GM12878 (cell line): ENCODE results near the gene STOML3. TPM values are rescaled to one million over a fixed set of nuclear protein-coding genes. Genes with fewer than 3 reads are reported as not detected.

Source experiments
- ATAC-seq: fragments of 200-7000 bp; cut with Tn5 transposase; 3 replicates; pipeline ENCODE4 v1.9.1; 2020; ENCODE audit warnings: mild to moderate bottlenecking, moderate library complexity
- BruUV-seq: library from RNA; stranded (reverse); fragments of 400-500 nt; replicated peaks from 2 replicates; lab custom pipeline; 2021; lab: Mats Ljungman, UMichigan
- CTCF ChIA-PET: fragments of 300-600 bp; sonication (Branson Sonifier 250); formaldehyde crosslinking; extraction: SDS; loops from one replicate; lab custom pipeline; 2021; ENCODE audit warnings: inconsistent platforms; lab: Yijun Ruan, JAX
- POLR2A ChIA-PET: fragments of 350-600 bp; formaldehyde crosslinking; extraction: SDS; loops from one replicate; lab custom pipeline; 2021; ENCODE audit warnings: inconsistent platforms; lab: Charles Lee
- RAD21 ChIA-PET: fragments of 300-600 bp; sonication (Branson Sonifier 250); formaldehyde crosslinking; loops from one replicate; lab custom pipeline; 2023; ENCODE audit warnings: antibody characterized with exemption; ENCODE audit not compliant: unreplicated experiment; lab: Charles Lee
- SMC1A ChIA-PET: fragments of 300-600 bp; sonication (Branson Sonifier 250); formaldehyde crosslinking; loops from one replicate; lab custom pipeline; 2023; ENCODE audit not compliant: unreplicated experiment, uncharacterized antibody; lab: Charles Lee
- DNase-seq: peaks from one replicate; pipeline ENCODE4 v3.0.0-alpha.2; 2011; ENCODE audit warnings: low read depth, low spot score
- FAIRE-seq: peaks from 3 replicates; lab custom pipeline; 2011; peaks lifted over from hg19 to GRCh38; lab: Jason Lieb, UNC
- H2AFZ ChIP-seq: 2 replicates; pipeline ENCODE4 v1.6.0; 2011; ENCODE audit warnings: low read depth, low read length, control low read depth; ENCODE audit not compliant: control insufficient read depth
- H3K27ac ChIP-seq: 2 replicates; pipeline ENCODE4 v1.5.1; 2011; ENCODE audit warnings: control low read depth; ENCODE audit not compliant: control insufficient read depth, insufficient read depth
- H3K27me3 ChIP-seq, 2 experiments: replicated peaks in 1 of 2; 2 replicates each; pipeline versions ENCODE4 v1.6.0 to v1.6.1; 2011; ENCODE audit warnings: low read length in 1 of 2; ENCODE audit not compliant: control insufficient read depth in 2 of 2, insufficient read depth in 2 of 2
- H3K36me3 ChIP-seq, 2 experiments: 2 replicates each; pipeline ENCODE4 v1.5.1; 2011; ENCODE audit warnings: low read length in 1 of 2; ENCODE audit not compliant: control insufficient read depth in 2 of 2, insufficient read depth in 2 of 2
- H3K4me1 ChIP-seq: 2 replicates; pipeline ENCODE4 v1.6.1; 2011; ENCODE audit warnings: mild to moderate bottlenecking, low read length, moderate library complexity, mixed read lengths; ENCODE audit not compliant: control insufficient read depth, insufficient read depth
- H3K4me2 ChIP-seq: 2 replicates; pipeline ENCODE4 v1.6.0; 2011; ENCODE audit warnings: control low read depth; ENCODE audit not compliant: control insufficient read depth, insufficient read depth
- H3K4me3 ChIP-seq: fragments of 200-600 bp; sonication (generic); 2 replicates; pipeline ENCODE4 v1.5.1; 2016
- H3K79me2 ChIP-seq: 2 replicates; pipeline ENCODE4 v1.6.0; 2011; ENCODE audit warnings: low read length; ENCODE audit not compliant: control insufficient read depth, insufficient read depth
- H3K9ac ChIP-seq: 2 replicates; pipeline ENCODE4 v1.8.0; 2011; ENCODE audit warnings: low read length, control low read depth, mixed read lengths; ENCODE audit not compliant: control insufficient read depth, insufficient read depth
- H3K9me3 ChIP-seq: replicated peaks from 3 replicates; pipeline ENCODE4 v1.5.1; 2011; ENCODE audit warnings: mild to moderate bottlenecking, low read length; ENCODE audit not compliant: control insufficient read depth, insufficient read depth
- H4K20me1 ChIP-seq: 2 replicates; pipeline ENCODE4 v1.6.0; 2011; ENCODE audit not compliant: control insufficient read depth, insufficient read depth
- BHLHE40 ChIP-seq, 2 experiments: fragments of 450-650 bp in 1 of 2; IDR thresholded peaks; 2 replicates each; pipeline ENCODE4 v1.6.1; 2011 to 2017; ENCODE audit warnings: low read depth in 2 of 2, borderline replicate concordance in 1 of 2, improper control_type of control experiment in 1 of 2, low read length in 1 of 2, mild to moderate bottlenecking in 1 of 2
- CBX3 ChIP-seq: fragments of 200-600 bp; sonication (generic); IDR thresholded peaks from 2 replicates; pipeline ENCODE4 v1.6.1; 2016; ENCODE audit warnings: low read depth, borderline replicate concordance
- CREM ChIP-seq: IDR thresholded peaks from 2 replicates; pipeline ENCODE4 v1.6.1; 2014; ENCODE audit warnings: antibody characterized with exemption, low read depth
- ELK1 ChIP-seq: IDR thresholded peaks from 2 replicates; pipeline ENCODE4 v1.6.1; 2012; ENCODE audit warnings: low read depth, low read length, improper control_type of control experiment
- EP300 ChIP-seq, 2 experiments: fragments of 150-350 bp in 1 of 2; IDR thresholded peaks; 2 replicates each; pipeline ENCODE4 v1.6.1; 2011 to 2012; ENCODE audit warnings: low read depth in 2 of 2, low read length in 2 of 2, borderline replicate concordance in 1 of 2, improper control_type of control experiment in 1 of 2, inconsistent platforms in 1 of 2; ENCODE audit not compliant: control insufficient read depth in 1 of 2
- IRF3 ChIP-seq: fragments of 450-650 bp; IDR thresholded peaks from 2 replicates; pipeline ENCODE4 v1.6.1; 2014; ENCODE audit warnings: mild to moderate bottlenecking
- IRF5 ChIP-seq: fragments of 450-650 bp; IDR thresholded peaks from 2 replicates; pipeline ENCODE4 v1.6.1; 2017; ENCODE audit warnings: borderline replicate concordance
- KDM1A ChIP-seq: fragments of 200-600 bp; sonication (generic); IDR thresholded peaks from 2 replicates; pipeline ENCODE4 v1.6.1; 2016; ENCODE audit warnings: borderline replicate concordance
- MTA3 ChIP-seq: IDR thresholded peaks from 2 replicates; pipeline ENCODE4 v1.6.1; 2012; ENCODE audit warnings: low read length, inconsistent platforms, borderline replicate concordance
- MYB ChIP-seq: fragments of 150-350 bp; IDR thresholded peaks from 2 replicates; pipeline ENCODE4 v1.6.1; 2014; ENCODE audit warnings: mild to moderate bottlenecking, low read depth, low read length, borderline replicate concordance
- NBN ChIP-seq: fragments of 450-650 bp; IDR thresholded peaks from 2 replicates; pipeline ENCODE4 v1.6.1; 2016
- PML ChIP-seq: IDR thresholded peaks from 2 replicates; pipeline ENCODE4 v1.6.1; 2012; ENCODE audit warnings: low read length, inconsistent platforms
- RCOR1 ChIP-seq: conservative IDR thresholded peaks from 2 replicates; pipeline ENCODE4 v1.6.1; 2012; ENCODE audit warnings: low read depth, low read length, improper control_type of control experiment
- ZNF217 ChIP-seq: fragments of 450-650 bp; IDR thresholded peaks from 2 replicates; pipeline ENCODE4 v1.6.1; 2017; ENCODE audit warnings: antibody characterized with exemption, mild to moderate bottlenecking
- WGBS: methylation state at CpG from one replicate; pipeline ENCODE4 v1.1.6; 2016; ENCODE audit warnings: low lambda C conversion rate; ENCODE audit not compliant: insufficient replicate concordance, insufficient coverage; ENCODE audit errors: missing lambda C conversion rate; 5-methylcytosine and 5-hydroxymethylcytosine counted together
- in situ Hi-C: fragments of 300-500 bp; cut with MboI; formaldehyde crosslinking; loops from 9 replicates; pipeline ENCODE4 v1.14.3; 2018; ENCODE audit warnings: mixed read lengths
- intact Hi-C: fragments of 100-400 bp; cut with micrococcal nuclease; formaldehyde crosslinking; loops from one replicate; pipeline ENCODE4 v1.14.2; 2022; ENCODE audit not compliant: unreplicated experiment
- polyA plus RNA-seq, 11 experiments: library from polyadenylated mRNA; depleted of rRNA in 4 of 11; unstranded in 6 of 11; stranded (reverse) in 5 of 11; fragments of >200 nt; fragmentation: Nextera tagmentation in 4 of 11; fragmentation: Illumina TruSeq in 1 of 11; extraction: Ambion mirVana in 4 of 11; extraction: Trizol in 1 of 11; gene quantifications; 1 replicate in 1 of 11; 2 replicates in 10 of 11; pipeline versions ENCODE4 v1.2.1 to v1.2.3, GENCODE V29; 2011 to 2016; ENCODE audit warnings: inconsistent platforms in 2 of 11, missing spikeins in 2 of 11, low read depth in 1 of 11
- total RNA-seq, 4 experiments: library from RNA; depleted of rRNA in 3 of 4; stranded (reverse); fragments of >200 nt in 3 of 4; fragmentation: Illumina TruSeq in 1 of 4; extraction: Trizol in 1 of 4; gene quantifications; 2 replicates each; pipeline versions ENCODE4 v1.2.1 to v1.2.3, GENCODE V29; 2013 to 2021

Gene STOML3
- total and polyA plus RNA-seq, 10 of the 15 experiments (the other 5 are each of a cell fraction or from before 2014, with no cell fraction given): not detected

DNA sequence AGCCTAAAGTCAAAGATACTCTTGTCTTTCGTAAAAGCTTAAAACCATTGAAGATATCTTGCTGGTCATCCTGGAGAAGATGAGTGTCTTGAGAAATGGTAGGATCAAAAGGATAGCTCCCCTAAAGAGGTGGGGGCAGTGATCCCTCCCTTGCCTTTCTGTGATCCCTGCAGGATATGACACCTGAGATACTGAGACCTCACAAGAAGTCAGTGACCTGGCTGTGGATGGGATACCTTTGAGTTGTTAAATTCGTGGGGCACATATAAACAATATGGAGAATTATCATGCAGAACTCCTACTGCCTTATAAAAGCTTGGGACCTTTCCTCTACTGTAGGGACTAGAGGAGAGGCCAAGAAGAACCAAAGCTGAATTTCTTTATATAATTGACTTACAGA, 21.4 kb downstream of the STOML3 start:
- FAIRE-seq (no peak), ATAC-seq (no peak), DNase-seq (no peak)
- H3K4me2 ChIP-seq: no peak overlapping the region
- WGBS: 0% methylated on average over 2 of the region's 2 CpGs
- H3K79me2 ChIP-seq: no peaks in the 10 kb centered on the region
- no peaks in the 10 kb centered on the region for H3K9me3 ChIP-seq
- no peaks in the 10 kb centered on the region for H3K4me1 ChIP-seq
- H2AFZ ChIP-seq: no peak overlapping the region
- RAD21 ChIA-PET: no interaction called here
- in situ Hi-C loops: no loop called here
- no peak overlapping the region for H3K27ac ChIP-seq
- H3K4me3 ChIP-seq: no peak overlapping the region
- H3K36me3 ChIP-seq: no peaks in the 10 kb centered on the region
- POLR2A ChIA-PET: no interaction called here
- H3K9ac ChIP-seq: no peak overlapping the region
- TF ChIP-seq IRF3: no peak
- TF ChIP-seq BHLHE40 (IDR thresholded peaks at IDR 0.05; ENCODE audit: borderline replicate concordance in 1 of 2, low read depth in 2 of 2, low read length in 1 of 2): no peak
- TF ChIP-seq RCOR1: no peak
- no peak for TF ChIP-seq KDM1A
- no peak for TF ChIP-seq CBX3
- TF ChIP-seq, all 136 proteins: peak for 0
- ChIA-PET CTCF (no interaction called here), SMC1A (no interaction called here)
- intact Hi-C loops: no loop called here
- BruUV-seq: no TSS peak
- Histone ChIP-seq H3K27me3 (no peaks in the 10 kb centered on the region; a peak in 1 of 4 replicates), H4K20me1 (no peaks in the 10 kb centered on the region)

GRCh38 chr13:38967446-38967845, 23.2 kb downstream of the STOML3 start:
- intact Hi-C loops (no loop called here), in situ Hi-C loops (no loop called here)
- Histone ChIP-seq H4K20me1 (no peaks in the 10 kb centered on the region), H2AFZ (no peak overlapping the region), H3K79me2 (no peaks in the 10 kb centered on the region), H3K27me3 (no peaks in the 10 kb centered on the region; a peak in 1 of 4 replicates), H3K9ac (no peak overlapping the region), H3K36me3 (no peaks in the 10 kb centered on the region), H3K9me3 (no peaks in the 10 kb centered on the region), H3K4me1 (no peaks in the 10 kb centered on the region), H3K4me3 (no peak overlapping the region), H3K4me2 (no peak overlapping the region), H3K27ac (no peak overlapping the region)
- ChIA-PET CTCF (no interaction called here), RAD21 (no interaction called here), SMC1A (no interaction called here), POLR2A (no interaction called here)
- WGBS: 19% methylated on average over 2 of the region's 2 CpGs
- FAIRE-seq (no peak), ATAC-seq (no peak), DNase-seq (no peak)
- BruUV-seq: no TSS peak
- TF ChIP-seq PML (no peak), ELK1 (no peak), NBN (no peak), MTA3 (no peak), MYB (no peak), IRF3 (no peak), EP300 (IDR thresholded peaks at IDR 0.05; ENCODE audit: borderline replicate concordance in 1 of 2, control insufficient read depth in 1 of 2, low read depth in 2 of 2, low read length in 2 of 2) (no peak), IRF5 (no peak), ZNF217 (no peak), CREM (no peak)
